Peyer's patch (tissue), 4 donors: ENCODE data around the gene ALDH3B1.
"Not testable (repeated sequence)": the region's sequence is repeated elsewhere in the genome, so short reads cannot be mapped to it uniquely, and the experiment has no call there.

ENCODE experiments used
- POLR2A ChIP-seq, 2 donors: fragments of 450-650 bp; IDR thresholded peaks; one replicate each; pipeline ENCODE4 v1.5.1; 2017; ENCODE audit warnings: antibody characterized with exemption in 2 of 2, mild to moderate bottlenecking in 2 of 2, moderate library complexity in 2 of 2
- TF ChIP-seq, protein P1 (sequence below), 6 experiments: fragments of 450-650 bp in 4 of 6; fragments of 200-600 bp in 2 of 6; sonication (generic) in 1 of 6; IDR thresholded peaks; one replicate each; pipeline ENCODE4 v1.5.1; 2017 to 2019; ENCODE audit warnings: antibody characterized with exemption in 6 of 6, mild to moderate bottlenecking in 3 of 6, moderate library complexity in 1 of 6

DNA sequence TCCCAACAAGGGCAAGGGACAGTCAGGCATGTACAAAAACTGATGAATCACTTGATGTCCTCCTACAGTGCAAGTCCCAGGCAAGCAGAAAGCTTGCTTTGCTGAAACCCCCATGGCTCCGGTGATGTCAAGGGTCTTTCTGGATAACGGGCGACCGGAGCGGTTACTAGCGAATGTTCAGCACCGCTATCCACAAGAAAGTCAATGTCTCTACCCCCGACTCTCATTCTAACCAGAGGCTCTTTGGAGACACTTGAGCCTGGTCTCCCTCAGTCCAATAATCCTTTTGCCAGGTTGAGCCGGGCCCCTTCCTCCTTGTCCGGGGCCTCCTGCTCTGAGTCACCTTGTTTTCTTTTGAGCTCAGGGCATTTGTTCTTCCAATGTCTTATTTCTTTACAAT lies 28.9 kb upstream of the ALDH3B1 start:
- not testable (repeated sequence) for TF ChIP-seq POLR2A (IDR thresholded peaks at IDR 0.05)
- TF ChIP-seq, protein P1, sequence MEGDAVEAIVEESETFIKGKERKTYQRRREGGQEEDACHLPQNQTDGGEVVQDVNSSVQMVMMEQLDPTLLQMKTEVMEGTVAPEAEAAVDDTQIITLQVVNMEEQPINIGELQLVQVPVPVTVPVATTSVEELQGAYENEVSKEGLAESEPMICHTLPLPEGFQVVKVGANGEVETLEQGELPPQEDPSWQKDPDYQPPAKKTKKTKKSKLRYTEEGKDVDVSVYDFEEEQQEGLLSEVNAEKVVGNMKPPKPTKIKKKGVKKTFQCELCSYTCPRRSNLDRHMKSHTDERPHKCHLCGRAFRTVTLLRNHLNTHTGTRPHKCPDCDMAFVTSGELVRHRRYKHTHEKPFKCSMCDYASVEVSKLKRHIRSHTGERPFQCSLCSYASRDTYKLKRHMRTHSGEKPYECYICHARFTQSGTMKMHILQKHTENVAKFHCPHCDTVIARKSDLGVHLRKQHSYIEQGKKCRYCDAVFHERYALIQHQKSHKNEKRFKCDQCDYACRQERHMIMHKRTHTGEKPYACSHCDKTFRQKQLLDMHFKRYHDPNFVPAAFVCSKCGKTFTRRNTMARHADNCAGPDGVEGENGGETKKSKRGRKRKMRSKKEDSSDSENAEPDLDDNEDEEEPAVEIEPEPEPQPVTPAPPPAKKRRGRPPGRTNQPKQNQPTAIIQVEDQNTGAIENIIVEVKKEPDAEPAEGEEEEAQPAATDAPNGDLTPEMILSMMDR (IDR thresholded peaks at IDR 0.05) = not testable (repeated sequence)
